AG09319 (cell line): ENCODE results near the gene ARL10.

Source experiments
- DNase-seq: peaks from one replicate; pipeline ENCODE4 v3.0.0-alpha.2; 2010; ENCODE audit warnings: low read depth; ENCODE audit errors: extremely low read depth
- CTCF ChIP-seq: IDR thresholded peaks from 2 replicates; pipeline ENCODE4 v1.5.1; 2011; ENCODE audit warnings: low read depth, mild to moderate bottlenecking, inconsistent platforms, low read length, moderate library complexity

The ARL10 gene

GRCh38 chr5:176391479-176391878, 26.2 kb downstream of the ARL10 start:
- DNase-seq = no peak
- no peak for TF ChIP-seq CTCF

- no peak for TF ChIP-seq CTCF
- DNase-seq = no peak
Observed at GRCh38 chr5:176391999-176392398, 26.7 kb downstream of the ARL10 start.

- DNase-seq = no peak
- no peak for TF ChIP-seq CTCF
Observed at GRCh38 chr5:176392526-176392925, 27.2 kb downstream of the ARL10 start.

GRCh38 chr5:176394096-176394495, 28.8 kb downstream of the ARL10 start:
- DNase-seq = no peak
- no peak for TF ChIP-seq CTCF

- no peak for TF ChIP-seq CTCF
- DNase-seq = no peak
Observed at GRCh38 chr5:176394881-176395675, 29.8 kb downstream of the ARL10 start.

GRCh38 chr5:176396330-176396729, 31.0 kb downstream of the ARL10 start:
- no peak for DNase-seq
- TF ChIP-seq CTCF = no peak

GRCh38 chr5:176397736-176398420, 32.6 kb downstream of the ARL10 start:
- no peak for DNase-seq
- no peak for TF ChIP-seq CTCF
